Nephron (organoid): Measurements from ENCODE around the gene C2CD3.

Experiments used
- H3K27ac Mint-ChIP-seq, 3 experiments: 2 replicates each; pipeline ENCODE4 v1.8.0; 2020; ENCODE audit warnings: mixed read lengths in 3 of 3, mild to moderate bottlenecking in 2 of 3, moderate library complexity in 1 of 3
- H3K27me3 Mint-ChIP-seq: 2 replicates; pipeline ENCODE4 v1.8.0; 2021; ENCODE audit warnings: low read depth, mild to moderate bottlenecking, moderate library complexity, mixed read lengths
- H3K36me3 Mint-ChIP-seq: 2 replicates; pipeline ENCODE4 v1.8.0; 2020; ENCODE audit warnings: low read depth, mixed read lengths
- H3K4me1 Mint-ChIP-seq: 2 replicates; pipeline ENCODE4 v1.8.0; 2020; ENCODE audit warnings: mixed read lengths
- H3K4me3 Mint-ChIP-seq, 3 experiments: 2 replicates each; pipeline ENCODE4 v1.8.0; 2020; ENCODE audit warnings: mild to moderate bottlenecking in 3 of 3, mixed read lengths in 3 of 3, moderate library complexity in 2 of 3
- H3K9me3 Mint-ChIP-seq: 2 replicates; pipeline ENCODE4 v1.8.0; 2020; ENCODE audit warnings: mixed read lengths
- TF ChIP-seq, protein P1 (sequence below), 3 experiments: fragments of 200-600 bp; sonication (generic); IDR thresholded peaks; one replicate each; pipeline ENCODE4 v1.5.0; 2021; ENCODE audit warnings: antibody characterized with exemption in 3 of 3; ENCODE audit not compliant: unreplicated experiment in 3 of 3

The C2CD3 gene

DNA sequence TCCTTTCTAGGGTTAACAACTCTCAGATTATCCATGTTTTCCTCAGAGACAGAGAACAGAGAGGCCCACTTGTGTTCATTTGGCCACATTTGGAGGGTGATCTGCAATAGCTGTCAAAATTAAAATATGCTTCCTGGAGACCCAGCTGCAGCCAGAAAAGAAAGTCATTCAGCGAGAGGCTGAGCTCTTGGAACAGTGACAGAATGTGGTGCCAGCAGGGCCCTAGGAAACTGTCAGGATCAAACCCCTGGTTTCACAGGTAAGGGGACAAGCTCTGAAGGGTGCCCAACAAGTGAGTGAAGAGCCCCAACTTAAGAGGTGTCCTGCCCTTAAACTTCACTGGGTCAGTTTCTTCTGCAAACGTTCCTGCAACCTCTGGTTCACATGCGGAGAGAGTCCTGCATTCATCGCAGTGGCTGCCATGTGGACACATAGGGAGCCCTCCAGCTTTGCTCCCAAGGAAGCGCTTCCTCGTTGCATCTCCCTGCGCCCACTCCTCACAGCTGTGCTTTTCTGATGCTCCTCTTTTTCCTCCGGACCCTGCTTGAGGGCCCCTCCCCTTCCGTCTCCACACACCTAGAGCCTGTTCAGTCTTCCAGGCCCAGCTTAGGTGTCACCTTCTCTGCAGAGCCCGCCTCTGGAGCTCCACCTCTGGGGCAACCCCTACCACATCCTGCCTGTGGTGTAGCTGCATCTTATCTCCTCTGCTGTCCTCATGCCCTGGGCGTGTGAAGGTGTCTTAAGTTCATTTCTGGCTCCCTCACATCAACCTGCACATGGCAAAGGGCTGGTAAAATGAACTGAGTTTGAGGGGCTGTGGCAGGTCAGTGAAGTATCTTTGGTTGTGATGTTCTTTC, 165.8 kb downstream of the C2CD3 start:
- TF ChIP-seq, protein P1, sequence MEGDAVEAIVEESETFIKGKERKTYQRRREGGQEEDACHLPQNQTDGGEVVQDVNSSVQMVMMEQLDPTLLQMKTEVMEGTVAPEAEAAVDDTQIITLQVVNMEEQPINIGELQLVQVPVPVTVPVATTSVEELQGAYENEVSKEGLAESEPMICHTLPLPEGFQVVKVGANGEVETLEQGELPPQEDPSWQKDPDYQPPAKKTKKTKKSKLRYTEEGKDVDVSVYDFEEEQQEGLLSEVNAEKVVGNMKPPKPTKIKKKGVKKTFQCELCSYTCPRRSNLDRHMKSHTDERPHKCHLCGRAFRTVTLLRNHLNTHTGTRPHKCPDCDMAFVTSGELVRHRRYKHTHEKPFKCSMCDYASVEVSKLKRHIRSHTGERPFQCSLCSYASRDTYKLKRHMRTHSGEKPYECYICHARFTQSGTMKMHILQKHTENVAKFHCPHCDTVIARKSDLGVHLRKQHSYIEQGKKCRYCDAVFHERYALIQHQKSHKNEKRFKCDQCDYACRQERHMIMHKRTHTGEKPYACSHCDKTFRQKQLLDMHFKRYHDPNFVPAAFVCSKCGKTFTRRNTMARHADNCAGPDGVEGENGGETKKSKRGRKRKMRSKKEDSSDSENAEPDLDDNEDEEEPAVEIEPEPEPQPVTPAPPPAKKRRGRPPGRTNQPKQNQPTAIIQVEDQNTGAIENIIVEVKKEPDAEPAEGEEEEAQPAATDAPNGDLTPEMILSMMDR (IDR thresholded peaks at IDR 0.05; ENCODE audit: unreplicated experiment in 3 of 3) = no peak
- Mint-ChIP-seq H3K4me3 (no peak overlapping the region), H3K36me3 (peaks cover 20% of the 10 kb centered on the region), H3K27me3 (no peaks in the 10 kb centered on the region), H3K9me3 (no peaks in the 10 kb centered on the region), H3K4me1 (peaks cover 9% of the 10 kb centered on the region), H3K27ac (peak overlapping the region in 1 of 3 experiments; percentile 37)

DNA sequence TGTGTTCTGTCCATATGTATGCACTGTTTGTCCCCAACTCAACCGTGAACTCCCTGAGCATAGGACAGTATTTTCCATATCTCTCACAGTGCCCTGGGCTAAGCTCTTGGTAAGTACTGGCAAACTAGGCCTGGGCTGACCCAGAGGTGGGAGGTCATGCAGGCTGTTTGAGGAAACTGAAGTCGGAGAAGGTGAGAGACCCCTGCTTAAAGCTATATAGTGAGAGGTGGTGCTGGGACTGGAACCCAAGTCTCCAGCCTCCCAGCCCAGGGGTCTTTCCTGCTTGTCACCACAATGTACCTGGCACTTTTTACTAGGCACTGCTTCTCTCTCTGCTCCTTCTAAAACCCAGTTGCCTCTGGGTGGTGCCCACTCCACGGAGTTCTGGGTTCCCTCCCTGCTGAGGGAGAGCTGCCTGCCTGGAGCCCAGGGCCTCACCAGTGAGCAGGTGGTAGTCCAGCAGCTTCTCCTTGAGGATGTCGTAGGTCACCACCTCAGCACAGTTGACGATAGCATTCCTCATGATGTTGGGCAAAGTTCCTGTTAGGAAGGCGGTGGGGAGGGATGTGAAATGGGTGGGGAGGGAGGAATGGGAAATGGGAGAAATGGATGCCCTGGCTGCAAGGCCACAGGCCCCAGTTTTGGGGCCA, 166.6 kb downstream of the C2CD3 start:
- TF ChIP-seq, protein P1 (IDR thresholded peaks at IDR 0.05; ENCODE audit: unreplicated experiment in 3 of 3) = no peak
- no peaks in the 10 kb centered on the region for H3K27me3 Mint-ChIP-seq
- H3K4me3 Mint-ChIP-seq = no peak overlapping the region
- H3K36me3 Mint-ChIP-seq = peaks cover 20% of the 10 kb centered on the region
- H3K4me1 Mint-ChIP-seq = peaks cover 9% of the 10 kb centered on the region
- no peaks in the 10 kb centered on the region for H3K9me3 Mint-ChIP-seq
- H3K27ac Mint-ChIP-seq = peak overlapping the region in 1 of 3 experiments; percentile 37

DNA sequence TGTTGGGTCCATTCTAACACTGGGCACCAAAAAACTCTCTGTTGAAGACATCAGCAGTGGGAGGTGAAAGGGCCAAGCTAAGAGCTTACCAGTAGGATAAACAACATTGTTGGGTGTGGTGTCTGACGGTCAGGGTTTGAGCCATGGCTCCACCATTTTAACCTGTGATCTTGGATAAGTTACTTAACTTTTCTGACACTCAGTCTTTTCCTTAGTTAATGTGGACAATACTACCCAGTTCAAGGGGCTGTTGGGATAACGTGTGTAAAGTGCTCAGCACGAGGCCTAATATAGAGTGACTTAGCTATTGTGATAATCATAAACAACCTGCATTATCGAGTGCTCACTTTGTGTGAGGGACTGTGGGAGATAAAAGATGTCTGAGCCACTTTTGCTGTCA, 168.0 kb downstream of the C2CD3 start:
- no peak overlapping the region for H3K4me3 Mint-ChIP-seq
- H3K27ac Mint-ChIP-seq = no peak overlapping the region
- peaks cover 9% of the 10 kb centered on the region for H3K4me1 Mint-ChIP-seq
- peaks cover 20% of the 10 kb centered on the region for H3K36me3 Mint-ChIP-seq
- TF ChIP-seq, protein P1 (IDR thresholded peaks at IDR 0.05; ENCODE audit: unreplicated experiment in 3 of 3) = no peak
- no peaks in the 10 kb centered on the region for H3K9me3 Mint-ChIP-seq
- H3K27me3 Mint-ChIP-seq = no peaks in the 10 kb centered on the region

DNA sequence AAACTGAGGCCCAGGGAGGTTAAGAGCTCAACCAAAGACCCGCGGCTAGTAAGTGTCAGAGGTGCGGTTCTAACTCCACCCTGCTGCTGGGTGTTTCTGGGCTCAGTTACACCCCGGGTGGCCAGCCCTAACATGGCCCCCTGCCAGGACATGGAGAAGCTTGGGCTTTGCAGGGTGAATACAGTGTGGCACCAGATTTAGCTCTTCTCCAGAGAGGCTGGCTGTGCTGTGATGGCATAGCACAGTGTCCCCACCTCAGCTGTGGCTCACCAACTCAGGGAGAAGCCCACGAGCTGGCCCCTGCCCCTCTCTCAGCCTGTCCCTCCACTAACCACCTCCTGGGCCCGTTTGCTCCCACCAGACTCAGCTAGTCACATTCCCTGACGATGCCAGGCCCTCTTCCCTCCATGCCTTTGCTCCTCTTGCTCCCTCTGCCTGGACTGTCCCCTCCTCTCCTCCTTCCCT, 168.9 kb downstream of the C2CD3 start:
- no peak overlapping the region for H3K27ac Mint-ChIP-seq
- H3K27me3 Mint-ChIP-seq = no peaks in the 10 kb centered on the region
- no peaks in the 10 kb centered on the region for H3K9me3 Mint-ChIP-seq
- peaks cover 20% of the 10 kb centered on the region for H3K36me3 Mint-ChIP-seq
- no peak overlapping the region for H3K4me3 Mint-ChIP-seq
- H3K4me1 Mint-ChIP-seq = peaks cover 9% of the 10 kb centered on the region
- TF ChIP-seq, protein P1 (IDR thresholded peaks at IDR 0.05; ENCODE audit: unreplicated experiment in 3 of 3) = no peak

DNA sequence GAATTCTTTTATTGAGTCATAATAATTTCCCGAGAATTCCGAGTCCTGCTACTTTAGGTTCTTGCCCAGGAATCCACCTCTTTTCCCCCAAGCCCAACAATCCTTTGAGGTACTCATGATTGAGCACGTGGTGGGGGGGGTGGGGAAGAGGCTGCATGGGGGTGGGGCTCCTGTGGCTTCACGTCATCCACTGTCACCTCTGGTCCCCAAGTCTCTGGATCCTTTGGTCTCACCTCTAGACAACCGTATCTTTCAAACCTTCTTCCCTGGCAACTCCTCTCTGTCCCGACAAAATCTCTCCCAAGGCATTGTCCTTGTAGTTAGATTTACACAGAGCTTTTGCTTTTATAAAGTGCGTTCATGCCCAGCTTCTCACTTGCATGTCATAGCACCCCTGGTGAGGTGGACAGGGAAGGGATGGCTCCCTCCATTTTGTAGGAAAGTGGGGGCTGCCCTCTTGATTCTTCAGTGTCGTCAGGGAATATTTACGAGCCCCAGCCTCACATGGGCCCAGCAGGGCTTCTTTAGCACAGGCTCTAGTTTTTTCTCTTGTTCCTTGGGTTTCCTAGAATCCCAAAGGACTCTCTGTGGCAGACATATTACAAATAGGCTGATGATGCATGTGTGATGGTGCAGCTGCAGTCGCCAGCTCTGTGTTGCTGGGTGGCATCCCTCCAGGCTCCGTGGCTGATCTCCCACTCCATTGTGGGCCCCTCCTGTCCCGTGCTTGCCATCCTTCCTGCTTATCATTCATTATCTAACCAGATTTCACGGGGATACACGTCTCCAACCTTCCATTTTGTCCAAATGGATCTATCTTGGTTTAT, 170.3 kb downstream of the C2CD3 start:
- Mint-ChIP-seq H3K27me3 (no peaks in the 10 kb centered on the region), H3K4me3 (no peak overlapping the region), H3K9me3 (no peaks in the 10 kb centered on the region), H3K27ac (no peak overlapping the region), H3K4me1 (peaks cover 9% of the 10 kb centered on the region), H3K36me3 (peaks cover 20% of the 10 kb centered on the region)
- TF ChIP-seq, protein P1 (IDR thresholded peaks at IDR 0.05; ENCODE audit: unreplicated experiment in 3 of 3) = no peak
